ENCODE measurements around the gene MEP1B.
"Not testable (repeated sequence)": the region's sequence is repeated elsewhere in the genome, so short reads cannot be mapped to it uniquely, and the experiment has no call there.

MEP1B gene

GRCh38 chr18:32209685-32210445 is 20.0 kb downstream of the MEP1B start:
- DNase-seq (ENCODE audit: low read depth, low spot score), result no peak

GRCh38 chr18:32213693-32214092 is 23.9 kb downstream of the MEP1B start:
- DNase-seq (ENCODE audit: low read depth, low spot score), result no peak

- no peak for DNase-seq (ENCODE audit: low read depth, low spot score)
Measured at GRCh38 chr18:32216390-32216789, 26.6 kb downstream of the MEP1B start.

- no peak for DNase-seq (ENCODE audit: low read depth, low spot score)
Measured at GRCh38 chr18:32219431-32220018, 29.7 kb downstream of the MEP1B start.

- not testable (repeated sequence) for DNase-seq (ENCODE audit: low read depth, low spot score)
Measured at GRCh38 chr18:32233348-32233747, 43.5 kb downstream of the MEP1B start.

GRCh38 chr18:32237049-32237448 is 47.2 kb downstream of the MEP1B start:
- no peak for DNase-seq (ENCODE audit: low read depth, low spot score)

GRCh38 chr18:32238635-32239268 is 48.9 kb downstream of the MEP1B start:
- no peak for DNase-seq (ENCODE audit: low read depth, low spot score)

GRCh38 chr18:32242395-32242794 is 52.6 kb downstream of the MEP1B start:
- no peak for DNase-seq (ENCODE audit: low read depth, low spot score)

GRCh38 chr18:32243358-32243757 is 53.5 kb downstream of the MEP1B start:
- DNase-seq (ENCODE audit: low read depth, low spot score), result no peak

- no peak for DNase-seq (ENCODE audit: low read depth, low spot score)
Measured at GRCh38 chr18:32244881-32245280, 55.0 kb downstream of the MEP1B start.

- DNase-seq (ENCODE audit: low read depth, low spot score), result no peak
Measured at GRCh38 chr18:32249147-32249929, 59.5 kb downstream of the MEP1B start.

- DNase-seq (ENCODE audit: low read depth, low spot score), result no peak
Measured at GRCh38 chr18:32251466-32251865, 61.6 kb downstream of the MEP1B start.

- no peak for DNase-seq (ENCODE audit: low read depth, low spot score)
Measured at GRCh38 chr18:32252141-32252860, 62.5 kb downstream of the MEP1B start.

GRCh38 chr18:32255570-32255969 is 65.7 kb downstream of the MEP1B start:
- no peak for DNase-seq (ENCODE audit: low read depth, low spot score)

- no peak for DNase-seq (ENCODE audit: low read depth, low spot score)
Measured at GRCh38 chr18:32257084-32257785, 67.4 kb downstream of the MEP1B start.

GRCh38 chr18:32258148-32258547 is 68.3 kb downstream of the MEP1B start:
- DNase-seq (ENCODE audit: low read depth, low spot score), result no peak

- DNase-seq (ENCODE audit: low read depth, low spot score), result no peak
Measured at GRCh38 chr18:32258558-32259204, 68.8 kb downstream of the MEP1B start.

GRCh38 chr18:32259553-32259952 is 69.7 kb downstream of the MEP1B start:
- no peak for DNase-seq (ENCODE audit: low read depth, low spot score)

- DNase-seq (ENCODE audit: low read depth, low spot score), result no peak
Measured at GRCh38 chr18:32261003-32261402, 71.2 kb downstream of the MEP1B start.

- no peak for DNase-seq (ENCODE audit: low read depth, low spot score)
Measured at GRCh38 chr18:32262092-32262491, 72.3 kb downstream of the MEP1B start.

Measured in activated CD4-positive, CD25-positive, alpha-beta regulatory T cell treated with anti-CD3 and anti-CD28 coated beads, Interleukin-2, amount 50 U/mL, for 16 hours (primary cell).